Measurements from ENCODE around the gene FAM163A.
A peak's percentile ranks its signal among the peaks of the same experiment; 100 is the strongest.
"Not testable (repeated sequence)": the region's sequence is repeated elsewhere in the genome, so short reads cannot be mapped to it uniquely, and the experiment has no call there.

The FAM163A gene

DNA sequence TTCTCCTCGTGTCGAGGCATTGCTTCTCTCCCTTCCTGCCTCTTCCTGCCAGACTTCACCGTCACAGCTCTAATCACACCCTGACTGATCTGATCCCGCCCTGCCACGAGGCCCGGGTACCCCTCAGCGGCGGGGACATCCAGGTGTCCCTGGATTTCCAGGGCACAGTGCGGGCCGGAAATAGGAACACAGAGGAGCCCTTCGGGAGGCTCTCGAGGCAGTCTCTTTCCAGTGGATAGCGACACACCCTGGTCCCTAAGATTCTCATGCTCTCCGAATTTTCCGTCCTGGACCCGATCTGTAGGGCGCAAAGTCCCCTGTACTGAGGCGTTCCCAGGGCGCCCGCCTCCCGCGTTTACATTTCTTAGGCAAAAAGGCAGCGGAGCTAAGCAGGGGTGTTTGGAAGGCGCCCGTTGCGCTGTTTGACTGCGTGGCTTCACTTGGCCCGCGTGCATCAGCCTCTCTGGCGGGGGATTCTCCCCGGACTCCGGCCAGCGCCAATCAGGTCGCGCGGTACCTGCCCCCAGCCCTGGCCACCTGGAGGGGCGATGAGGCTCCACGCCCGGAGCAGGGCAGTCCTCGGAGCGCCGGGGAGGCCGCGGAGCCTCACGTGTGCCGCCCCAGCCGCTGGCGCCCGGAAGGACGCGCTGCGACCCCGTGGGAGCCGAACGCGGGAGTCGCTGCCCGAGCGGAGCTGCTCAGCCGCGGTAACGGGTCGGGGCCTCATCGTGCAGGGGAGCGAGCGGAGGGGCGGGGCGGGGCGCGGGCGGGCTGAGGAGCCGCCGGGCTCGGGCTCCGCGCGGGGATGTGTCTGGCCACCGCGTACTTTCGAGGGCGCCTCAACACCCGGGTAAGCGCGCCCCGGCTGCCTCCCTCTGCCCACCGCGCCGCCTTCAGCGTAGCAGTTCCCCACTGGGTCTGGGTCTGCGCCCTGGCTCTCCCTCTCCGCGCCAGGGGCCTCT, at the start of gene FAM163A:
FAM163A (plus strand) TSS at position 575 of the 962 bp plus-strand sequence. CDS start 69,807 bp downstream, outside the sequence.
- peak in 1 of 2 donors; percentile 4 for DNase-seq (ENCODE audit: low read depth in 2 of 2)

DNA sequence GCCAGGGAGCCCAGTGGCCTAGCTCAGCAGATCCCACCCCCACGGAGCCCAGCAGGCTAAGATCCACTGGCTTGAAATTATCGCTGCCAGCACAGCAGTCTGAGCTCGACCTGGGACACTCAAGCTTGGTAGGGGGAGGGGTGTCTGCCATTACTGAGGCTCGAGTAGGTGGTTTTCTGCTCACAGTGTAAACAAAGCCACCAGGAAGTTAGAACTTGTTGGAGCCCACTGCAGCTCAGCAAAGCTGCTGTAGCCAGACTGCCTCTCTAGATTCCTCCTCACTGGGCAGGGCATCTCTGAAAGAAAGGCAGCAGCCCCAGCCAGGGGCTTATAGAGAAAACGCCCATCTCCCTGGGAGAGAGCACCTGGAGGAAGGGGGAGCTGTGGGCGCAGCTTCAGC, 48.6 kb upstream of the FAM163A start:
- not testable (repeated sequence) for DNase-seq (ENCODE audit: low read depth in 2 of 2)

DNA sequence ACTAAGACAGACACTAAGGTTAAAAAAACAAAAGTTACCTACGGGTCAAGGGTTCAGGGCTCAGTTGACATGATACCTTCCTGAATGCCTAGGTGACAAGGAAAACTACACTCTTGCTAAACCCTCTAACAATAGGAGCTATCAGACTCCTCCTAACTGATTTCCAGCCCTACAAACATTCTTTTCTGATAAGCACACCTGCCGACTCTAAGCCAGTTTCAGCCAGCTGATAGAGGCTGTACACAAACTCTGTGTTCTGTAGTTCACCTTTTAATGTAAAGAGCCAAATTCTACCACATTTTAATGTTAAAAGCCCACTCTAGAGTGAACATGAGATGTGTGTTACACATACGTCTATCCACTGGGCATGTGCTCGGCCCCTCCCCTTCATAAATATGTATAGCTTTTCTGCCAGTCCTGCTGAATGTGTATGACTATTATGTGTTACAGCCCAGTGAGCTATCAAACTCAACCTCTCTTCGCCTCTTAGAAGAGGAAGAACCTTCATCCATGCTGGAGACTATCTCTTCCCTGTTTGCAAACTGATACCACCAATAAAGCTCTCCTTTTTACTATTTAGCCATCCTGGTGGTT, 40.0 kb upstream of the FAM163A start:
- no peak for DNase-seq (ENCODE audit: low read depth in 2 of 2)

DNA sequence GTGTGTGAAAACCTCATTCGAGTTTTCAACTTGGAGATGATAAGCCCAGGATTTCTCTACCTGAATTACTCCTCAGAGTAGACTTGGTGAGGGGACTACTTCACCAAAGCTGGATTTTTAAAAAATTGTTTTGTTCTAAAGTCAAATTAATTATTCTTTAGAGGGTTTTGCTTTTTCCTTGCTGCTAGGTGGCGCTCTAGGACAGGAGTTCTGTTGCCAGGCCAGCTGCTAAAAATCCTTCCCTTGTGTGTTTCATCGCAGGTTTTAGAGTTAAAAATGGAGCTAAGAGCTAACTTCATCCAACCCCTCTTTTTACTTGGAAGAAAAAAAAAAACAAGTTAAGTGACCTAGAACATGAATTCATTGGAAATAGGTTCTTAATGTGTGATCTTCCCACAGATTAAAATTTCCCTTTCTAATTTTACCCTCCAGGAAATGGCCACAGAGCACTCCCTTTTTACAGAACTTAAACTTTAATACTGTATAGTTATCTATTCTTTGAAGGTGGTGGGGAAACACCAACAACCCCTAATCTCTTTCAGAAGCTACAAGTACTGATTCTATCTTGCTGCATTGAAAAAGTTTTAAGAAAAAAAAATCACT, 36.7 kb upstream of the FAM163A start:
- DNase-seq (ENCODE audit: low read depth in 2 of 2) = peak; percentile 14 to 56

DNA sequence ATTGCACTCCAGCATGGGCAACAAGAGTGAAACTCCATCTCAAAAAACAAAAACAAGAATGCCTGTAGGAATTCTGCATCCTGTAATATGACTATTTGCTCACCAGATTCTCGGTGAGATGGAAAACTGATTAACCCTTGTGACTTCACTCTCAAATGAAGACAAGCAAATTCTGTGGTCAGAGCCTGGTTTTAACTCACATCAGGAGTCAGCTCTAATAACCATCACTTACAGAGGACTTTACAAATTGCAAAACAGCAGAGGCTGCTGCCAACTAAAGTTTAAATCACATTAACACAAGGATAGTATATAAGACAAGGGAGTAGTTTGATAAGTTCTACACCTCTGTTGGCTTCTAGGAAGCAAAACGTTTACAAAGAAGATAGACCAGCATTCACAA, 35.7 kb upstream of the FAM163A start:
- no peak for DNase-seq (ENCODE audit: low read depth in 2 of 2)

DNA sequence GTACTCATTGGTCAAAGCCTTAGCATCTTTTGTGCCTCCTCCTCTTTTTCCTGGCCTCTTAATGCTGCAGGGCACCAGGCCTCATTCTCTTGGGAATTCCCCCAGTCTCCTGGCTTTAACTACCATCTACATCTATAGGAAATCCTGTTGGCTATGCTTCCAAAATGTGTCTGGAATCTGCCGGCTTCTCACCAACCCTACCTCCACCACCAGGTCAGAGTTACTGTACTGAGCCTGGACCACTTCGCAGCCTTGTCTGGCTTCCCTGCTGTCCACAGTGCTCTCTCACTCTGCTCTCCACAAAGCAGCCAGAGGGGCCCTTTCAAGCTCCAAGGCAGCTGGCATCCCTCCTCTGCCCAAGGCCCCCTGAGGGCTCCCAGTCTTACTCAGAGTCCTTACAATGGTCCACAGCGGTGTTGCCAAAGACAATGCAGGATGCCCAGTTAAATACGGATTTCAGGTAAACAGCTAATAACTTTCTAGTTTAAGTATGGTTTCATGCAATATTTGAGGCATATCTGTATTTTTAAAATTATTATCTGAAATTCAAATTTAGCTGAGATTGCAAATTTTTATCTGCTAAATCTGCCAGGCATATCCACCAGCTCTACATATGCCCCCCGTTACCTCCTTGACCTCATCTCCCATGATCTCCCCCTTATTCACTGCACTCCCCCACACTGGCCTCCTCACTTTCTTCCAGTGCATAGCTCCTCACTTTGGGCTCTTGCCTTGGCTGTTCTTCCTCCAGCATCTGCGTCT, 34.5 kb upstream of the FAM163A start:
- no peak for DNase-seq (ENCODE audit: low read depth in 2 of 2)

DNA sequence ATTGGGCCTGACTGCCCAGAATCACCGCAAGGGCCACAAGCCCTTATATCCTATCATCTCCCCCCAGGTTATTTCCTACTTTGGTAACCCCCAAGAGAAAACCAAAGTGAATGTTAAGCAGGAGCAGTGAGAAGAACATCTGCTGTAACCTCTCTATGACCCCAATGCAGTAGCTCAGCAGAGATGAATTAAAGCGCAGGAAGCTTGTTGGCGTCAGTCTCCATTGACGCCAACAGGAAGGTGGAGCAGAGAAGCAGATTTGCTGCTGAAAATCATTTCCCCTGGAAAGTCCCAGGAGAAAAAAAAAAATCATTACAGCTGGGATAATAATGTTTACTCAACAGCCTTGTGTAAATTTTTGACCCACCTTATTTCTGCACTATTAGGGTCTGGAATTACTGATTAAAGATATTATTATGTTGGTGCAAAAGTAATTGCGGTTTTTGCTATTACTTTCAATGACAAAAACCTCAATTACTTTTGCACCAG, 33.2 kb upstream of the FAM163A start:
- DNase-seq (ENCODE audit: low read depth in 2 of 2) = no peak

DNA sequence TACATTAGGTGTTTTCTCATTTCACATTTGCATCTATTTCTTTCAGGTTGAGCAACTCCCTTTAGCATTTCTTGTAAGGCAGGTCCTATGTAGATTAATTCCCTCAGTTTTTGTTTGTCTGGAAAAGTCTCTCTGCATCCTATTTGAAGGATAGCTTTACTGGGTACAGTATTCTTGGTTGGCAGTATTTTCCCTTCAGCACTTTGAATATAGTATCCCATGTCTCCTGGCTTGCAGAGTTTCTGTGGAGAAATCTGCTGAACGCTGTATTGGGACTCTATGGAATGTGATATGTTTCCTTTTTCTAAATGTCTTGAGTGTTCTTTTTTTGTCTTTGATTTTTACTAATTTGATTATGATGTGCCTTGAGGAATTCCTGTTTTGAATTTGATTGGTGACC, 28.9 kb upstream of the FAM163A start:
- DNase-seq (ENCODE audit: low read depth in 2 of 2) = no peak

DNA sequence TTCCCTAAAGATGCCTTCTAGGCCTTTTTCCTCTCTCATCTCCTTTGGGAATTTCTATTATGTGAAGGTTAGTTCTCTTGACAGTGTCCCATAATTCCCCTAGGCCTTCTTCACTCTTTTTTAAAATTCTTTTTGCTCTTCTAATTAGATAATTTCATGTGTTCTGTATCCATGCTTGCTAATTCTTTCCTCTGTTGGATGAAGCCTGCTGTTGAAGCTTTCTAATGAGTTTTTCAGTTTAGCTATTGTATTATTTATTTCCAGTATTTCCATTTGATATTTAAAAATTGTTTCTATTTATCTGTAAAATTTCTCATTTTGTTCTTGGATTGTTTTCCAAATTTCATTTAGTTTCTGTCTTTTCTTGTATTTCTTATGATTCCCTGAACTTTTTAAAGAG, 28.5 kb upstream of the FAM163A start:
- DNase-seq (ENCODE audit: low read depth in 2 of 2) = no peak

DNA sequence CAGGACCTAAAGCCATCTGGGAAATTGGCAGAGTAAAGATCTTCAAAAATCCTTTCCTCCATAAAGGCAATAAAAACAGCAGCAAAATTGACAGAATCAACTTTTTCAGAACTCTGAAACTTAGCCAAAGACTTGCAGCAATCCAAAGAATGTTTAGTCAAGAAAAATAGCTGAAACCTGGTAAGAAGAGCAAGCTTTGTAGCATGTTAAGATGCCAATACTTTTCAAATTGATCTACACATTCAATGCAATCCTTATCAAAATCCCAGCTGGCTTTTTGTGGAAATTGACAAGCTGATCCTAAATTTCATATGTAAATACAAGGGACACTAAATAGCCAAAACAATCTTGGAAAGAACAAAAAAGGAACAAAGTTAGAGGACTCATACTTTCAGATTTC, 23.8 kb upstream of the FAM163A start:
- no peak for DNase-seq (ENCODE audit: low read depth in 2 of 2)

DNA sequence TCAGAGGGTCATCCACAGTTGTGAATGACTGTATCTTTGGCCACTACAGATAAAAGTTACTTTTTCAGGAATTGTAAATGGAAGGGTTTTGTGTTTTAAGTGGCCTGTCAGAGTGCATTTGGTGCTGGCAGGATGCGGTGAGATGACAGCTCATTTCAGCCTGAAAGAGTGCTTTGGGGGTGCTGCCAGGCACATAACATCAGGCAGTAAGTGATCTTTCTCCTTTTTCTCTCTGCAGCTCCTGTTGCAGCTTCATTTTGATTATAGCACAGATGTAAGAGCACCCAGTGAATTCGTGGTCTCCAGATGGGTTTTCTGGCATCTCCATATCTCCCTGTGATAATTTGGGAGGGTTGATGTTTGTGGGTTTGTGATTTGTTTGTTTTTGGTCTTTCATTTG, 14.8 kb upstream of the FAM163A start:
- no peak for DNase-seq (ENCODE audit: low read depth in 2 of 2)

DNA sequence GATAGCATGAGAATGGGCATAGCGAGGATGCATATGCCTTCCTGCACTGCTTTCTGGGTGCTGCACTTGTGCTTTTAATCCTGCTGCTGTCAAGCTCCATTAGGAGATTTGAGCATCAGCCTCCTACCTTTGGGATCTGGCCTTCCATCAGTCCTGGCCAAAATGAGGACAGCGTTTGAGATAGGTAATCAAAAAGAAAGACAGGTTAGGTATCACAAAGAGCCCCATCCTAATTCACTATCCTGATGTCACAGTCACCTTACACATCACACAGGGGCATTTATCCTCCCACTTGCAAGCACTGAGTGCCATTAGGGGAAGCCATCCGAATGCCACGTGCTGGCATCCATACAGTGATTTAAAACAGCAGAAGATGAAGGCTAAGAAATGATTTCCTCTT, 13.2 kb upstream of the FAM163A start:
- no peak for DNase-seq (ENCODE audit: low read depth in 2 of 2)

DNA sequence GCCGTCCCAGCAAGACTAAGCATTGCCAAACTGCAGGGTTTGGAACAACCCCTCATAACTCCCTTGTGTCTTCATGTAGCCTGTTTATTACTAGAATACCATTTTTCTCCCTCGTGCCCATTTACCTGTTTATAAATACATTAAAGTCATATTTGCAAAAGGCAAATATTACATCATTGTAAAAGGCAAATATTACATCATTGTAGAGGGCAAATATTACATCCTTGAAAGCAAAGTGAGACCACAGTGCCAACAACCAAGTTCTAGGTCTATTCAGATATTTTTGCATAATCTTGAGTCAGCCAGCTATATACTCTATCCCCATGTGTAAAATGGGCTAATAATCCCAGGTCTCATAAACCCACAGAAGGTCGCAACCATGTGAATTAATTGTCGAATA, 11.4 kb upstream of the FAM163A start:
- DNase-seq (ENCODE audit: low read depth in 2 of 2) = no peak

DNA sequence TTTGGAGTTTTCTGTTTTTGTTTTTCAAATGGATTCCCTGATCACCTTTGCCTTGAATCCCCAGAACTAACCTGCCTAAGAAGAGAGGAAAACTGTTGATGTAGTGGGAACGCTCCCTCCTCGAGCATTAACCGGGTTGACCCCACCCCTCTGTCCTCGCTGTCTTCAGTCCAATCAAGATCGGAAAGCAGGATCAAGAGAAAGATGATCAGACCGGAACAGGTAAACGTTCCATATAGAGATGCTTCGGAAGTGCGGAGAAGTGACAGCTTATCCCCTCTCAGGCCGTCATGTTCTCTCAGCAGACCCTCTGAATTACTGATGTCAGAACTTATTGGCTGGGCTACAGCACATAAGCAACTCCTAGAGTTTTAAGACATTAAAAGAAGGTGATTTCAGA, 800 bp upstream of the FAM163A start:
- no peak for DNase-seq (ENCODE audit: low read depth in 2 of 2)

DNA sequence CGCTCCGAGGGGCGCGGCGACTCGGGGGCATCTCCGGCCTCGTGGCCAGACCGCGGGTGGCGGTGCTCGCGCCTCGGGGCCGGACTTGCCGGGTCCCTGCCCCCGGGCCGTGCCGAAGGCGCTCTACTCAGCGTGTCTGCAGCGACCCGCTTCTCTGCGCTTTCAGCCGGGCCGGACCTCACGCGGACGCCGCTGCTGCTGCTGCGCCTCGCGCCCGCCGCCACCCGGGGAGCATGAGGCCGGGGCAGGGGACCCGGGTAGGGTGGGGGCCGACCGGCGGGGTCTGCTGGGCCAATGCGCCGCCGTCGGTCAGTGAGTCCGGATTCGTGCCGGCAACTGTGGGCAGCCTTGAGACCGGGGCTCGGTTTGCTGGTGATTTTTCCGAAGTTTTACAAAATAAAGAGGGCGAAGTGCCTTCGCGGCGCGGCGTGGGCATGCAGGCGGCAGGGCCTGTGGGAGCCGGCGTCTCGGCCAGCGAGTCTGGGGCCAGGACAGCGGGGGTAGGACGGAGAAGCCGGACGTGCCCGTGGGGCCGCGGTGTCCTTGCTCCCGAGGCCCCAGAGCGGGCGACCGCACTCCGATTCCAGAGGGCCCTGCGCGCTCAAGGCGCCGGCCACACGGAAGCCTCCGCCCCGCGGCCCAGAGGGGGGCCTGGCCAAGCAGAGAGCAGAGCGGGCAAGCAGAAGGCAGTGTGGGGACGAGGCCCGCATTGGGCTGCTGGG, 749 bp downstream of the FAM163A start:
- no peak for DNase-seq (ENCODE audit: low read depth in 2 of 2)

DNA sequence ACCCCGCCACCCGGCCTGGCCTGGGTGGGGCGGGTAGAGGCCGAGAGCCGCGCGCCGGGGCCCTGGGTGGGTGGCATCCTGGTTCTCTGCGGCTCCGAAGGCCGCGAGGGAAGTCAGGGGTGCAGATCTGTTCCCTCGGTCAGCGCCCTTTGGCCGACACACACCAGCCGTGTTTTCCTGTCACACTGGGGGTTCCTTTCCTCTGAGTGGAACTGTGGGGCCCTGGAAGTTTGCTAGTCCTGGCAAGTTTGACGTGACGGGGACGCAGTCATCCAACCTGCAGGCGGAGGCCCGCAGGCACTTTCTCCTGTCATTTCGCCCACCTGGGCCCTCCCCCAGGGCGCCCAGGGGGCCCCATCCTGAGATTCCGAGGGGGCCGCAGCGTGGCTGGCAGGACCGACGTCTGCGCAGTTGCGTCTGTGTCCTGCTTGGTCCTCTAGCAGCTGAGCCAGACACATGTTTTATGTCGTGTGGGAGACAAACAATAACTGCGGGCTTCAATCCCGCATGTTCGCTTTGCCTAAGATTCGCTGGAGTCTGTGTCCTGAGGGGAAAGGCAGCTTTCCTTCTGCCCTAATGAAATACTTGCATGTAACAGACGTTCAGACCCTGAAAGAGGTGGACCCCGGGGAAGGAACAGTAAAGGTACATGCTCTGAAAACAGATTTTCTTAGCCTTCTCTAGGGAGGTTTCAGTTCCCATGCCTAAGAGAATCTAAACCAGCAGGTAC, 1.5 kb downstream of the FAM163A start:
- DNase-seq (ENCODE audit: low read depth in 2 of 2) = no peak

DNA sequence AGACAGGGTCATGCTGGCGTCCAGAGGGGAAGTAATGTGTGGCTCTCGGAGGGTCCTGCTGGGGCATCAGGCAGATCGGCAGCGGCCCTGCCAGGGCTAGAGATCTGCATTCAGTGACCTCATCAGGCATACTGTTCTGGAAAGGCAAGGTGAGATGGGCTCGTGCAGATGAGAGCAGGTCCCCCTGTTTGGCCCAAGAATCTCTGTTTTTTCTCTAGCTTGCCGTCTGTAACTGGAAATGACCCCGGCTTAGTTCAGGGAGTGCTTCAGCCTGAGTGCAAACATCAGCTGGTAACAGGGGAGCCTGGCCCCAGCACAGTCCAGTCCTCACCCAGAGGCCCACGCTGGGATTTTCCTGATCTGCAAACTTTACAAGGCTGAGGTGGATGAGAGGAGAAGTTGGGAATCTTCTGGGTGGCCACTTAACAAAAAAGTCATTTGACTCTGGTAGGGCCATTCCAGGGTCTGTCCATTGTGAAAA, 2.1 kb downstream of the FAM163A start:
- no peak for DNase-seq (ENCODE audit: low read depth in 2 of 2)

DNA sequence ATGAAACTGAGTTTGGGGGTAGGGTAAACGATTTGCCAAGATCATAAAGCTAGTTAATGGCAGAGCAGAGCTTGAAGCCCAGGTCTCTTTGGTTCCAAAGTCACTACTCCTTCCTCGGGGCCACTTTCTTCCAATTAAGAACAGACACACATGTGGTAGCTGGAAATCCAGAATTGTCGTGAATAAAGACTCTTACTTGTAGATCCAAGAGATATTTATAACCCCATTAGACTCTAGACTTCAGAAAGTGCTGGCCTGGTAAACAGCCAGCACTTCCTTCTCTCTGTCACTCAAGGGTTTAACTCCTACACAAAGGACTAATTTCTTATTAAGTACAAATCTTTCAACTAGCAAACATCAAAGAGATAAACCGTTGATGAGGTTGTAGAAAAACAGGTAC, 2.7 kb downstream of the FAM163A start:
- DNase-seq (ENCODE audit: low read depth in 2 of 2) = no peak

DNA sequence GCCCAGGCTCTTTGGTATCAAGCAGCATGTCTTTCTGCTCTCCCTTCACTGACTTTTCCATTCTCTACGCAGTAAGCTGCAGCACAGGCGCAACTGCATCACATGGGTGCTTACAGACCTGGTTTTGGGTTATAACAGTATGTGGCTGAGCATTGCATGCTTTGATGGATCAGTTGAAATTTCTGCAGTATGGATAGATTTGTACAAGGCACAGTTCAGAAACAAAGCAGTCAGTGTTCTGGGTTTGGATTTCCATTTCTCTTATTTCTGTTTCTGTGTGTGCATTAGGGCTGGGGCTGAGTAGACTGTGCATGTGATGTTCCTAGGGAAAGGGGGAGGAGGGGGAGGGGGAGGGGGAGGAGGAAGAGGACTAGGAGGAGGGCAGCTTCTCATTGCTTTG, 4.5 kb downstream of the FAM163A start:
- no peak for DNase-seq (ENCODE audit: low read depth in 2 of 2)

DNA sequence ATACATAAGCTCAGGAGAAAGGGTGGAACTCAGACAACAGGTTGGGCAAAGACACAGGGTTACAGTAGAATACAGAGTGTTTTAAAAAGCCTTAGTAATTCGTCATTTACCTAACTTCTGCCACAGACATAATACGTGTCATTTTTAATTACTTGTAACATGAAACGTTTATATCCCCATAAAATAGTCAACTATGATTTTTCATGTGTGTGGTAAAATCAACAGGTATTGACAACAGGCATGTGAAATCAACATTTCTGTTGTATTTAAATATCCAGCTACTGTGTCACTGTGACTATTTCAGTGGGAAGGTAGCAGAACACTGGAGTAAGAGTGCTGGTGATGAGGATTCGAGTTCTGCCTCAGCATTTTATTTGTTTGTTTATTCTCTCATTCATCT, 5.7 kb downstream of the FAM163A start:
- DNase-seq (ENCODE audit: low read depth in 2 of 2) = no peak
